GM19239 (cell line): ENCODE results near the gene KCNN1.
A peak's percentile ranks its signal among the peaks of the same experiment; 100 is the strongest.
"Not testable (repeated sequence)": the region's sequence is repeated elsewhere in the genome, so short reads cannot be mapped to it uniquely, and the experiment has no call there.

ENCODE experiments used
- DNase-seq: peaks from one replicate; pipeline ENCODE4 v3.0.0; 2011; ENCODE audit warnings: low spot score; ENCODE audit not compliant: insufficient read length
- FAIRE-seq: peaks from 2 replicates; lab custom pipeline; 2011; peaks lifted over from hg19 to GRCh38; lab: Jason Lieb, UNC

The KCNN1 gene

GRCh38 chr19:17966550-17967256 lies at the start of gene KCNN1:
Gene KCNN1, plus strand, starts transcription at chr19:17967107. Its CDS starts 6,782 bp downstream, at chr19:17973889.
- FAIRE-seq: no peak
- no peak for DNase-seq

GRCh38 chr19:17918151-17918550 lies 48.8 kb upstream of the KCNN1 start:
- not testable (repeated sequence) for FAIRE-seq, DNase-seq

DNA sequence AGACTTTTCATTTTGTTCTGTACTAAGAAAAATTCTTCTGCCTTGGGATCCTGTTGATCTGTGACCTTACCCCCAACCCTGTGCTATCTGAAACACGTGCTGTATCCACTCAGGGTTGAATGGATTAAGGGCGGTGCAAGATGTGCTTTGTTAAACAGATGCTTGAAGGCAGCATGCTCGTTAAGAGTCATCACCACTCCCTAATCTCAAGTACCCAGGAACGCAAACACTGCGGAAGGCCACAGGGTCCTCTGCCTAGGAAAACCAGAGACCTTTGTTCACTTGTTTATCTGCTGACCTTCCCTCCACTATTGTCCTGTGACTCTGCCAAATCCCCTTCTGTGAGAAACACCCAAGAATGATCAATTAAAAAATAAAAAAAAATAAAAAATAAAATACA lies 47.8 kb upstream of the KCNN1 start:
- not testable (repeated sequence) for DNase-seq

DNA sequence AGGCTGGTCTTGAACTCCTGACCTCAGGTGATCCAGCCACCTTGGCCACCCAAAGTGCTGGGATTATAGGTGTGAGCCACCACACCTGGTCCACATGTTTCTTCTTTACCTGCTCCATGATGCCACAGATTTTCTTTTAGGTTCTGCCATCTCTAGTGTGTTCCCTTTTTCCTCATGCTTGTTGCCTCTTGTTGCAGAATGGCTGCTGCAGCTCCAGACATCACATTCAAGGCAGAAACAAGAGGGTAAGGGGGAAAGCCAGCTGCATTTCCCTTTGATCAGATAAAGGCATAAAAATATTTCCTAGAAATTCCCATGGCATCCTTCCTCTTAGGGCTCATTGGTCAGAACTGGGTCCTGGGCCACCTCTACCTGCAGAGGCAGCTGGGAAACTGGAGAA lies 46.4 kb upstream of the KCNN1 start:
- FAIRE-seq: no peak

More for the DNA sequence above, 47.8 kb upstream of the KCNN1 start:
- FAIRE-seq: not testable (repeated sequence)

GRCh38 chr19:17922138-17922537 lies 44.8 kb upstream of the KCNN1 start:
- DNase-seq (no peak), FAIRE-seq (no peak)

More for the DNA sequence above, 46.4 kb upstream of the KCNN1 start:
- DNase-seq: no peak

DNA sequence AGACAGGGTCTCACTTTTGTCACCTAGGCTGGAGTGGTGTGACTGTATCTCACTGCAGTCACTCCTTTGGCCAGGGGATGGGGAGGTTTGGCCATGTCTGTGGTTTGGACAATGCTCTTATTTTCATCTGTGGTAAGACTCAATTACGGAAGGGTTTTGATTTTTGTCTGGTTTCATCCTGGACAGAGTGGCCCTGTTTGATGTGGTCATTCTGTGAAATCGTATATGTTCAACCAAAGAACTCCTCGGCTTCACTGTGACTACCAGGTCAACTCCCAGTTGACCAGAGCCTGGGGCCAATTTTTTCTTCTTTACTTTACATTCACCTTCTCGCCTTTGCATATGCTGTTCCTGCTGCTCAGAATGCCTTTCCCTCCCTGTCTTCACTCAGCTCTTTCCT lies 40.9 kb upstream of the KCNN1 start:
- DNase-seq (no peak), FAIRE-seq (no peak)

GRCh38 chr19:17929056-17929455 lies 37.9 kb upstream of the KCNN1 start:
- FAIRE-seq (peak; percentile 71), DNase-seq (no peak)

- FAIRE-seq (no peak), DNase-seq (no peak)
These were observed 35.2 kb upstream of the KCNN1 start for GRCh38 chr19:17931532-17932191.

GRCh38 chr19:17932485-17933338 lies 34.2 kb upstream of the KCNN1 start, which contains the start of gene CCDC124:
Gene CCDC124, plus strand, starts transcription at chr19:17933015. Its CDS starts 3,406 bp downstream, at chr19:17936421.
- peak; percentile 91 for FAIRE-seq
- DNase-seq: peak; percentile 88

DNA sequence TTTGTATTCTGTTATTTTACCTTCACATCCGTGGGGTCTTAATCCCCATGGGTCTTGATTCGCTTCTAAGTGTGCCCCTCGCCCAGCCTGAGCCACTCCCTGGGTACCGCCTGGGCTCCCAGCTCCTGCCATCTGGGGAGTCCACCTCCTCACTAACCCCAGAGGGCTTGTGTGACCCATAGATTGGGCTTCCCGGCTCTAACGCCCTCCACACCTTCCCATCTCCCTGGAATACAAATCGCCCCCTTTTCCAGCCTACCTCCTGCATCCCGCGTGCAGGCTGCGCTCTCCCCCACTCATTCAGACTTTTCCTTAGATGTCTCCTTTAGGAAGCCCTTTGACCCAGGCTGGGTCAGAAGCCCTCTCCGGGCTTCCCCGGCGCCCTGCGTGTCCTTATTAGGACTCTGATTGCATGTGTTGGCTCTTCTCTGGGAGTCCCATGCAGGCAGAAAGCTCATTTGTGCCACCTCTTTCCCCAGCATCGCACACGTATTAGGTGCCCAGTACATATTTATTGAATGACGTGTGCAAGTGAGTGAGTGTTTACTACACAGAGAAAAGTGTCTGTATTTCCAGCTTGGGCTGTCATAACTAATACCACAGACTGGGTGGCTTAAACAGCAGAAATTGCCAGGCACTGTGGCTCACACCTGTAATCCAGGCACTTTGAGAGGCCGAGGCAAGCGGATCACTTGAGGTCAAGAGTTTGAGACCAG lies 33.3 kb upstream of the KCNN1 start:
- no peak for FAIRE-seq

DNA sequence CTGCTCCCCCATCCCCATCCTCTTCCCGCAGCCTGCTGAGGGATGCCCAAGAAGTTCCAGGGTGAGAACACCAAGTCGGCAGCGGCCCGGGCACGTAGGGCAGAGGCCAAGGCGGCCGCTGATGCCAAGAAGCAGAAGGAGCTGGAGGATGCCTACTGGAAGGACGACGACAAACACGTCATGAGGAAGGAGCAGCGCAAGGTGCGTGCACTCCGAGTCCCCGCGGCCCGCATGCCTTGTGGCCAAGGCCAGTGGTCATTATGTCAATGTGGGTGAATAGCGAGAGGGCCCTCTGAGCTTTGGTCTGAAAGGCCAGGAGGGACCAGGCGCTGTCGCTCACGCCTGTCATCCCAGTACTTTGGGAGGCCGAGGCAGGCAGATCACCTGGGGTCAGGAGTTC lies 30.5 kb upstream of the KCNN1 start:
- no peak for DNase-seq
- FAIRE-seq: no peak

More for the DNA sequence above, 33.3 kb upstream of the KCNN1 start:
- DNase-seq: no peak

- DNase-seq: no peak
- no peak for FAIRE-seq
These were observed 29.5 kb upstream of the KCNN1 start for GRCh38 chr19:17937371-17937900.

DNA sequence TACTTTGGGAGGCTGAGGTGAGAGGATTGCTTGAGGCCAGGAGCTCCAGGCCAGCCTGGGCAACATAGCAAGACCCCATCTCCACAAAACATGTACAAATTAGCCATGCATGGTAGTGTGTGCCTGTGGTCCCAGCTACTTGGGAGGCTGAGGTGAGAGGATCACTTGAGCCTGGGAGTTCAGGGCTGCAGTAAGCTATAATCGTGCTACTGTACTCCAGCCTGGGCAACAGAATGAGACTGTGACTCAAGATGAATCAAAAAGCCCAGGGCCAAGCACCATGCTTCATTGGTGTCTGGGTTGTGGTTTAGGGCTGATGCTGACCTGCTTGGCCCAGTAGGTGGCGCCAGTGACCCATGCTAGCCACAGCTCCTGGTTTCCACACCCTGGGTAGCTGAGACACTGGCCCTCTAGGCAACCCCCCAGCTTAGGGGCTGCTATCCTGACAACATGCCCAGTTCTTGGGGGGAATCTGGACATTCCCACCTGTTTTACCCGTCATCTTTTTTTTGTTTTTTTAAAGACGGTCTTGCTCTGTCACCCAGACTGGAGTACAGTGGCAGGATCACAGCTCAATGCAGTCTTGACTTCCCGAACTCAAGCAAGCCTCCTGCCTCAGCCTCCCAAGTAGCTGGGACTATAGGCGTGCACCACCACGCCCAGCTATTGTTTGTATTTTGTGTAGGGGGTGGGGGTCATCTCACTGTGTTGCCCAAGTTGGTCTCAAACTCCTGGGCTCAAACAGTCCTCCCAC lies 28.6 kb upstream of the KCNN1 start:
- DNase-seq: peak; percentile 94
- FAIRE-seq: peak; percentile 96

DNA sequence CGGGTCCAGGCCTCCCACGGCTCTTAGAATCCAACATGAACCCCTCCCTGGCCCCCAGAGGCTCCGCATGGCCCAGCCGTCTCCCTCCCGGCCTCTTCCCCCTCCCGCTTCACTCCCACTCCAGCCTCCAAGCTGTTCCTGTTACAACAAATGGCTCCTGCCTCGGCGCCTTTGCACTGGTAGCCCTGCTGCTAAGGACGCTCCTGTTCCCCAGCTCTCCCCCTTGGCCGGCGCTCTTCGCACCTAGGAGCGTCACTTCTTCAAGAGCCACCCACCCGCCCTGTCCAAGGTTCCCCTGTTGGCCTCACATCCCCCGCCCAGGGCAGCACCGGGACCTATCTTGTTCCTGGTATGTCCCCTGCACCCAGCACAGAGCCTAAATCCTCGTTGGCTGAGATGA lies 24.7 kb upstream of the KCNN1 start:
- DNase-seq: no peak
- FAIRE-seq: no peak

- no peak for FAIRE-seq
- DNase-seq: no peak
These were observed 24.2 kb upstream of the KCNN1 start for GRCh38 chr19:17942582-17943273.

GRCh38 chr19:17943274-17944221 lies 23.4 kb upstream of the KCNN1 start:
- FAIRE-seq (no peak), DNase-seq (no peak)

DNA sequence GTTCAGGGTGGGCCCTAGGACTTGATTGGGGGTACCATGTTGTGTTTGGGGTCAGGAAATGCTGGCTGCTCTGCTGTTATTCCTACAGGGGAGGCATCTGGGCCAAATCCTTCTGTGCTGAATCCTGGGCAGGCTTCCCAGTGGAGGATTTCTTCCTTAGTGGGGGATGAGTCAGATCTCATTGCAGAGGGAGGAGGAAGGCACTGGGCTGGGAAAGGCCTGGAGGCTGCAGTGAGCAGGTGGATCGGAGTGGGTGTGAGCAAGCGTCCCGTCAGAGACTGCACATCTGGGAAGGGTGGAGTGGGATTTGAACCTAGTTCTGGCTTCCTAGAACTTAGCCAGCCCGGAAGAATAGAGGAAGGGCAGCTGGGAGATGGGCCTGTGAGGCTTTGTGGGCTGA lies 22.6 kb upstream of the KCNN1 start:
- no peak for FAIRE-seq
- no peak for DNase-seq
